Natural killer cell (primary cell): ENCODE results near the gene ANKRD40. TPM values are rescaled to one million over a fixed set of nuclear protein-coding genes. Genes with fewer than 3 reads are reported as not detected.

ENCODE experiments used
- ATAC-seq, 3 donors: fragments of 150-1000 bp in 2 of 3; fragments of 200-7000 bp in 1 of 3; cut with Tn5 transposase; 1 replicate in 1 of 3; 2 replicates in 2 of 3; pipeline ENCODE4 v1.10.0; 2021; ENCODE audit warnings: mild to moderate bottlenecking in 2 of 3, moderate library complexity in 2 of 3
- DNase-seq, 2 donors: peaks; one replicate each; pipeline versions ENCODE4 v3.0.0 to v3.0.0-alpha.2; 2013 to 2021; ENCODE audit warnings: mixed read lengths in 1 of 2
- H3K27ac ChIP-seq: one replicate; pipeline ENCODE4 v1.5.1; 2013; ENCODE audit warnings: mild to moderate bottlenecking, low read length
- H3K27me3 ChIP-seq: one replicate; pipeline ENCODE4 v1.6.1; 2013; ENCODE audit warnings: low read length; ENCODE audit not compliant: control insufficient read depth, insufficient read depth
- H3K36me3 ChIP-seq: one replicate; pipeline ENCODE4 v1.6.1; 2013; ENCODE audit warnings: low read length; ENCODE audit not compliant: control insufficient read depth, insufficient read depth
- H3K4me1 ChIP-seq: one replicate; pipeline ENCODE4 v1.6.1; 2013; ENCODE audit warnings: low read length; ENCODE audit not compliant: control insufficient read depth, insufficient read depth
- H3K4me3 ChIP-seq: one replicate; pipeline ENCODE4 v1.5.1; 2013; ENCODE audit warnings: low read length
- H3K9me3 ChIP-seq: one replicate; pipeline ENCODE4 v1.6.1; 2013; ENCODE audit warnings: low read length; ENCODE audit not compliant: control insufficient read depth, insufficient read depth
- H3K27ac Mint-ChIP-seq, 2 donors: one replicate each; pipeline ENCODE4 v1.8.0; 2022; ENCODE audit warnings: mild to moderate bottlenecking in 2 of 2, mixed read lengths in 2 of 2, moderate library complexity in 1 of 2
- H3K27me3 Mint-ChIP-seq, 2 donors: one replicate each; pipeline ENCODE4 v1.8.0; 2022; ENCODE audit warnings: low read depth in 2 of 2, mixed read lengths in 2 of 2
- H3K36me3 Mint-ChIP-seq: one replicate; pipeline ENCODE4 v1.8.0; 2022; ENCODE audit warnings: mixed read lengths
- H3K4me1 Mint-ChIP-seq, 2 donors: one replicate each; pipeline ENCODE4 v1.8.0; 2022; ENCODE audit warnings: mixed read lengths in 2 of 2
- H3K4me3 Mint-ChIP-seq: one replicate; pipeline ENCODE4 v1.8.0; 2022; ENCODE audit warnings: mild to moderate bottlenecking, moderate library complexity, mixed read lengths
- H3K9me3 Mint-ChIP-seq, 2 donors: one replicate each; pipeline ENCODE4 v1.8.0; 2022; ENCODE audit warnings: mixed read lengths in 2 of 2
- WGBS: methylation state at CpG from one replicate; pipeline ENCODE4 v1.1.7; 2013; ENCODE audit warnings: missing lambda C conversion rate; ENCODE audit not compliant: insufficient coverage; 5-methylcytosine and 5-hydroxymethylcytosine counted together
- intact Hi-C: fragments of 100-400 bp; cut with micrococcal nuclease; formaldehyde crosslinking; loops from one replicate; pipeline ENCODE4 v1.14.2; 2022
- total RNA-seq, 4 donors: library from RNA; stranded (reverse); fragments of 120-200 nt in 1 of 4; gene quantifications; one replicate each; pipeline versions ENCODE4 v1.2.3 to v1.2.4, GENCODE V29; 2013 to 2022
- TF ChIP-seq, protein P1 (sequence below): fragments of 200-600 bp; IDR thresholded peaks from one replicate; pipeline ENCODE4 v1.8.0; 2022; ENCODE audit warnings: antibody characterized with exemption

ANKRD40 gene
- total RNA-seq, 3 donors from 2014 or later (not counting 1 experiment from before 2014, with no cell fraction given): 22.1 to 32.0 (median 30.8) TPM

DNA sequence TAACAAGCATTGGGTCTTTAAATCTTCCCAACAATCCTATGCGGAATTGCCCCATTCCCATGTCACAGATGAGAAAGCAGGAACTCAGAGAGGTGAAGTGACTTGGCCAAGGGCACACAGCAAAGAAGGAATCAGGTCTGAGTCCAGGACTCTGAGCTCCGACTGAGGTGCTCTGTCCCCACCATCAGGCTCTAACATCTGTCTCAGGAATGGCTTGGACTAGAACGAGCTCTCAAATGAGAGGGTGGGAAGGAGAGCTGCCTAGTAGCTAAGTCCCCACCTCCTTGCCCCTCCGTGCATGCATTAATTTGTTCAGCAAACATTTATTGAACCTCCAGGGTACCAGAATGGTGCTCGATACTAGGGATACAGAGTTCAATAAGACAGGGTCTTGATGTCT, 46.4 kb downstream of the ANKRD40 start:
- Histone ChIP-seq H3K9me3 (no peaks in the 10 kb centered on the region), H3K27ac (no peak overlapping the region), H3K27me3 (no peaks in the 10 kb centered on the region), H3K4me1 (no peaks in the 10 kb centered on the region), H3K36me3 (no peaks in the 10 kb centered on the region), H3K4me3 (no peak overlapping the region)
- Mint-ChIP-seq H3K27ac (no peak overlapping the region), H3K4me1 (peaks cover 0 to 7% of the 10 kb centered on the region in 2 donors), H3K27me3 (peaks cover 0 to 6% of the 10 kb centered on the region in 2 donors), H3K9me3 (no peaks in the 10 kb centered on the region), H3K36me3 (no peaks in the 10 kb centered on the region), H3K4me3 (no peak overlapping the region)
- no peak for DNase-seq
- TF ChIP-seq, protein P1, sequence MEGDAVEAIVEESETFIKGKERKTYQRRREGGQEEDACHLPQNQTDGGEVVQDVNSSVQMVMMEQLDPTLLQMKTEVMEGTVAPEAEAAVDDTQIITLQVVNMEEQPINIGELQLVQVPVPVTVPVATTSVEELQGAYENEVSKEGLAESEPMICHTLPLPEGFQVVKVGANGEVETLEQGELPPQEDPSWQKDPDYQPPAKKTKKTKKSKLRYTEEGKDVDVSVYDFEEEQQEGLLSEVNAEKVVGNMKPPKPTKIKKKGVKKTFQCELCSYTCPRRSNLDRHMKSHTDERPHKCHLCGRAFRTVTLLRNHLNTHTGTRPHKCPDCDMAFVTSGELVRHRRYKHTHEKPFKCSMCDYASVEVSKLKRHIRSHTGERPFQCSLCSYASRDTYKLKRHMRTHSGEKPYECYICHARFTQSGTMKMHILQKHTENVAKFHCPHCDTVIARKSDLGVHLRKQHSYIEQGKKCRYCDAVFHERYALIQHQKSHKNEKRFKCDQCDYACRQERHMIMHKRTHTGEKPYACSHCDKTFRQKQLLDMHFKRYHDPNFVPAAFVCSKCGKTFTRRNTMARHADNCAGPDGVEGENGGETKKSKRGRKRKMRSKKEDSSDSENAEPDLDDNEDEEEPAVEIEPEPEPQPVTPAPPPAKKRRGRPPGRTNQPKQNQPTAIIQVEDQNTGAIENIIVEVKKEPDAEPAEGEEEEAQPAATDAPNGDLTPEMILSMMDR: no peak
- 71% methylated on average over 4 of the region's 5 CpGs for WGBS
- ATAC-seq: no peak
- intact Hi-C loops: no loop called here

DNA sequence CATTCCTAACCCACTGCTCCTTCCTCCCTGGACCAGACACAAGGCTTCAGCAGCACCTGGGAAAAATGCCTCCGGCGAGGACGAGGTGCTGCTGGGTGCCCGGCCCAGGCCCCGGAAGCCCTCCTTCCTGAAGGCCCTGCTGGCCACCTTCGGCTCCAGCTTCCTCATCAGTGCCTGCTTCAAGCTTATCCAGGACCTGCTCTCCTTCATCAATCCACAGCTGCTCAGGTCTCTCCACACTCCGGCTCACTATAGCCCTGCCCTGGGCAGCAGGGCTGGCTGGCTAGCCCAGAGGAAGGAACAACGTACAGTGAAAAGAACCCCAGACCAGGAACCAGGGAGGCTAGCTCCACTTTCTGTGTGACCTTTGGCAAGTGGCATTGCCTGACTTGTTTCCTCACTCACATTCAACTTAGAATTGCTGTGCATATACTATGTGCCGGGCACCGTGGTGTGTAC, 46.8 kb downstream of the ANKRD40 start:
- ATAC-seq (no peak), DNase-seq (no peak)
- H3K4me3 Mint-ChIP-seq: no peak overlapping the region
- peaks cover 0 to 7% of the 10 kb centered on the region in 2 donors for H3K4me1 Mint-ChIP-seq
- TF ChIP-seq, protein P1: no peak
- no peak overlapping the region for H3K27ac Mint-ChIP-seq
- intact Hi-C loops: no loop called here
- H3K27ac ChIP-seq: no peak overlapping the region
- H3K4me3 ChIP-seq: no peak overlapping the region
- H3K36me3 ChIP-seq: no peaks in the 10 kb centered on the region
- no peaks in the 10 kb centered on the region for H3K4me1 ChIP-seq
- H3K27me3 Mint-ChIP-seq: peaks cover 0 to 6% of the 10 kb centered on the region in 2 donors
- no peaks in the 10 kb centered on the region for H3K27me3 ChIP-seq
- WGBS: 83% methylated on average over 10 of the region's 10 CpGs
- H3K36me3 Mint-ChIP-seq: no peaks in the 10 kb centered on the region
- H3K9me3 Mint-ChIP-seq: no peaks in the 10 kb centered on the region
- H3K9me3 ChIP-seq: no peaks in the 10 kb centered on the region

DNA sequence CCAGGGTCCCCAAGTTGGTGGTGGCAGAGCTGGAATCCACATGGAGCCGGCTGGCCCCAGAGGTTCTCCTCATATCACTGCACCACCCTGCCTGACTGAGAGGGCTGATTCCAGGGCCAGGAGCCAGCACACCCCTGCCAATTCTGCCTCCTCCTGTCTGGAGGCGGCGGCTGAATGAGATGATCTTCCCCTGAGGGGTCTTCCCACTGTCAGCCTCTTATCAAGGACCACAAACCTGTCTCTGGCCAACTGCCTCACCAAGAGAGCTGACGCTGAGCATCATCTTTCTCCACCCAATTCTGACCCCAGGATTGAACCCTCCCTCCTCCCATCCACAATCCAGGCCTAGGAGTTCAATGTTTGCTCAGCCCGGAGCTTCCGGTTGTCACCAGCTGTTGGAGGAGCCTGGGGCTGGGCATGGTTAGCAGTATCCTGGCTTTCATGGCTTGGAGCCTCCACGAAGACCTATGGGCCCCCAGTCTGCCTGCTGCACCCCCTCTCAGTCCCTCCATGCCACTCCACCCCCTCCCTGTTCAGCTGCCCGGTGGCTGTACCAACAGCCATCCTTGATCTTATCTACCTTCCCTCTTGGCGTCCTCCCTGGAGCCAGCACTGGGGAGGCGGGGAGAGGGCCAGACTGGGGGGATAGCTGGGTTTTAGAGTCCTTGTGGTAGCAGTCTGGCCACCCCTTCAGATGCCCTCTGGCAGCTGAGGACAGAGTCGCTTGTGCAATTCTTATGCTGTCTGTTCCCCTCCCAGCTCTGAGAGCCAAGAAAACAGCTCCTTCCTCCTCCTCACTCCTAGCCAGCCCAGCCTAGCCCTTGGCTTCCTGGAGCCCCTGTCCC, 47.5 kb downstream of the ANKRD40 start:
- H3K4me3 ChIP-seq: no peak overlapping the region
- H3K27me3 ChIP-seq: no peaks in the 10 kb centered on the region
- ATAC-seq: no peak
- Mint-ChIP-seq H3K27me3 (peaks cover 0 to 6% of the 10 kb centered on the region in 2 donors), H3K27ac (no peak overlapping the region), H3K9me3 (no peaks in the 10 kb centered on the region), H3K36me3 (no peaks in the 10 kb centered on the region), H3K4me3 (no peak overlapping the region), H3K4me1 (peaks cover 0 to 7% of the 10 kb centered on the region in 2 donors)
- DNase-seq: no peak
- H3K36me3 ChIP-seq: no peaks in the 10 kb centered on the region
- no peaks in the 10 kb centered on the region for H3K4me1 ChIP-seq
- TF ChIP-seq, protein P1: no peak
- H3K9me3 ChIP-seq: no peaks in the 10 kb centered on the region
- H3K27ac ChIP-seq: no peak overlapping the region
- intact Hi-C loops: no loop called here
- 68% methylated on average over 11 of the region's 11 CpGs for WGBS
